PC-3 (cell line): ENCODE results near the gene R3HCC1L. TPM values are rescaled to one million over a fixed set of nuclear protein-coding genes. Genes with fewer than 3 reads are reported as not detected.

Experiments used
- ATAC-seq: fragments of 200-7000 bp; cut with Tn5 transposase; 2 replicates; pipeline ENCODE4 v1.9.1; 2020; ENCODE audit warnings: mild to moderate bottlenecking, moderate library complexity
- BruUV-seq: library from RNA; stranded (reverse); fragments of 400-500 nt; replicated peaks from 2 replicates; lab custom pipeline; 2021; lab: Mats Ljungman, UMichigan
- CTCF ChIA-PET: fragments of 300-600 bp; sonication (Branson Sonifier 250); formaldehyde crosslinking; loops from one replicate; lab custom pipeline; 2022; ENCODE audit warnings: antibody characterized with exemption; lab: Charles Lee
- POLR2A ChIA-PET: fragments of 300-600 bp; sonication (Branson Sonifier 250); formaldehyde crosslinking; loops from one replicate; lab custom pipeline; 2022; ENCODE audit warnings: antibody characterized with exemption; ENCODE audit not compliant: unreplicated experiment; lab: Charles Lee
- DNase-seq: peaks from one replicate; pipeline ENCODE4 v3.0.0-alpha.2; 2015
- H2AFZ ChIP-seq: fragments of 300-600 bp; sonication (generic); 2 replicates; pipeline ENCODE4 v1.6.0; 2016; ENCODE audit warnings: antibody characterized with exemption, low read length
- H3F3A ChIP-seq: fragments of 300-600 bp; sonication (generic); one replicate; pipeline ENCODE4 v1.6.0; 2017; ENCODE audit warnings: antibody characterized with exemption, low read length, control low read depth, mild to moderate bottlenecking; ENCODE audit not compliant: unreplicated experiment
- H3K27ac ChIP-seq: fragments of 300-600 bp; sonication (generic); 2 replicates; pipeline ENCODE4 v1.5.1; 2016; ENCODE audit warnings: mild to moderate bottlenecking, low read length
- H3K27me3 ChIP-seq: fragments of 300-600 bp; sonication (generic); 2 replicates; pipeline ENCODE4 v1.6.1; 2016; ENCODE audit warnings: low read length, mixed read lengths
- H3K36me3 ChIP-seq: fragments of 300-600 bp; sonication (generic); 2 replicates; pipeline ENCODE4 v1.6.1; 2016; ENCODE audit warnings: low read depth, mixed run types, low read length, mixed read lengths
- H3K4me1 ChIP-seq: fragments of 300-600 bp; sonication (generic); 2 replicates; pipeline ENCODE4 v1.5.1; 2016; ENCODE audit warnings: low read length; ENCODE audit not compliant: insufficient read depth
- H3K4me2 ChIP-seq: fragments of 300-600 bp; sonication (generic); 2 replicates; pipeline ENCODE4 v1.6.0; 2016; ENCODE audit warnings: low read length
- H3K4me3 ChIP-seq: fragments of 300-600 bp; sonication (generic); 2 replicates; pipeline ENCODE4 v1.5.1; 2016; ENCODE audit warnings: mild to moderate bottlenecking, low read length, mixed read lengths
- H3K79me2 ChIP-seq: fragments of 300-600 bp; sonication (generic); 2 replicates; pipeline ENCODE4 v1.6.1; 2017; ENCODE audit warnings: low read length, mixed read lengths
- H3K9ac ChIP-seq: fragments of 300-600 bp; sonication (generic); 2 replicates; pipeline ENCODE4 v1.6.0; 2016; ENCODE audit warnings: mild to moderate bottlenecking, low read length
- H3K9me2 ChIP-seq: fragments of 300-600 bp; sonication (generic); replicated peaks from 2 replicates; pipeline ENCODE4 v1.6.1; 2016; ENCODE audit warnings: mixed run types, low read length, mixed read lengths
- H3K9me3 ChIP-seq: fragments of 300-600 bp; sonication (generic); 2 replicates; pipeline ENCODE4 v1.6.1; 2016; ENCODE audit warnings: low read length, mixed read lengths
- H4K20me1 ChIP-seq: fragments of 300-600 bp; sonication (generic); 2 replicates; pipeline ENCODE4 v1.6.1; 2016; ENCODE audit warnings: low read length, mixed read lengths
- EZH2 ChIP-seq: fragments of 300-600 bp; sonication (generic); IDR thresholded peaks from one replicate; pipeline ENCODE4 v1.6.1; 2017; ENCODE audit warnings: antibody characterized with exemption, mild to moderate bottlenecking, low read length; ENCODE audit not compliant: unreplicated experiment
- EZH2phosphoT487 ChIP-seq: fragments of 300-600 bp; sonication (generic); IDR thresholded peaks from 2 replicates; pipeline ENCODE4 v1.6.1; 2018; ENCODE audit warnings: mild to moderate bottlenecking, antibody characterized with exemption, low read length, borderline replicate concordance
- intact Hi-C: fragments of 100-400 bp; cut with micrococcal nuclease; formaldehyde crosslinking; loops from 2 replicates; pipeline ENCODE4 v1.9.0; 2023
- total RNA-seq: library from RNA; depleted of rRNA; stranded (reverse); fragments of >200 nt; gene quantifications from 2 replicates; pipeline ENCODE4 v1.2.3, GENCODE V29; 2014
- TF ChIP-seq, protein P1 (sequence below): fragments of 300-600 bp; sonication (generic); conservative IDR thresholded peaks from 2 replicates; pipeline ENCODE4 v1.5.1; 2017; ENCODE audit warnings: antibody characterized with exemption, low read depth, mild to moderate bottlenecking, low read length

The R3HCC1L gene
- total RNA-seq, 1 experiment from 2014 or later: 15.3 TPM

DNA sequence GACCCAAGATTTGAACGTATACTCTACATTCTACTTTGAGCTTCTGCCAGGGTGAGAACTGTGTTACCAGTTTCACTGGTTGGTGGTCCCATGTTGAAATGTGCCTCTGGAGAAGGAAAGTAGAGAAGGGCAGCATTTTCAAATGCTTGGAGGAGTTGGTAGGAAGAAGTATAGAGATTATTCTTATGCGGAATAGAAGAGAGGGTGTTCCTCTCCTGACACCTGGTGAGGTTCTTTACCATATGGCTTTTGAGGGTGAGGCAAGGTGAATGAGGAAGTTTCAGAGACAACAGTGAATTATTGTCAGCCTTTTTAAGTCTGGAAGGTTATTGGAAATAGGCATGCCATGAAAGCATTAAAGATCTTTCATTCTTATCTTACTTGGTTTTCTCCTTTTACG lies 34.3 kb downstream of the R3HCC1L start:
- Histone ChIP-seq H3F3A (no peaks in the 10 kb centered on the region), H2AFZ (no peak overlapping the region), H3K4me1 (no peaks in the 10 kb centered on the region), H3K9ac (no peak overlapping the region), H4K20me1 (no peaks in the 10 kb centered on the region), H3K4me3 (no peak overlapping the region), H3K27ac (no peak overlapping the region), H3K4me2 (no peak overlapping the region), H3K9me3 (no peaks in the 10 kb centered on the region), H3K27me3 (no peaks in the 10 kb centered on the region), H3K79me2 (no peaks in the 10 kb centered on the region), H3K36me3 (peaks cover 3% of the 10 kb centered on the region; the same call in 1 of the 2 replicates), H3K9me2 (no peaks in the 10 kb centered on the region)
- no peak for DNase-seq
- POLR2A ChIA-PET: interaction anchor here (0.6 kb wide), 1 partner anchor 150 kb away, joined by 3 read pairs; no protein-coding TSS in a partner anchor
- BruUV-seq: no TSS peak
- no peak for ATAC-seq
- CTCF ChIA-PET: no interaction called here
- intact Hi-C loops: loop anchor here (5.0 kb wide), 1 partner anchor 139 kb away; no protein-coding TSS in a partner anchor
- TF ChIP-seq, protein P1, sequence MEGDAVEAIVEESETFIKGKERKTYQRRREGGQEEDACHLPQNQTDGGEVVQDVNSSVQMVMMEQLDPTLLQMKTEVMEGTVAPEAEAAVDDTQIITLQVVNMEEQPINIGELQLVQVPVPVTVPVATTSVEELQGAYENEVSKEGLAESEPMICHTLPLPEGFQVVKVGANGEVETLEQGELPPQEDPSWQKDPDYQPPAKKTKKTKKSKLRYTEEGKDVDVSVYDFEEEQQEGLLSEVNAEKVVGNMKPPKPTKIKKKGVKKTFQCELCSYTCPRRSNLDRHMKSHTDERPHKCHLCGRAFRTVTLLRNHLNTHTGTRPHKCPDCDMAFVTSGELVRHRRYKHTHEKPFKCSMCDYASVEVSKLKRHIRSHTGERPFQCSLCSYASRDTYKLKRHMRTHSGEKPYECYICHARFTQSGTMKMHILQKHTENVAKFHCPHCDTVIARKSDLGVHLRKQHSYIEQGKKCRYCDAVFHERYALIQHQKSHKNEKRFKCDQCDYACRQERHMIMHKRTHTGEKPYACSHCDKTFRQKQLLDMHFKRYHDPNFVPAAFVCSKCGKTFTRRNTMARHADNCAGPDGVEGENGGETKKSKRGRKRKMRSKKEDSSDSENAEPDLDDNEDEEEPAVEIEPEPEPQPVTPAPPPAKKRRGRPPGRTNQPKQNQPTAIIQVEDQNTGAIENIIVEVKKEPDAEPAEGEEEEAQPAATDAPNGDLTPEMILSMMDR: no peak
- TF ChIP-seq EZH2 (no peak), EZH2phosphoT487 (no peak)

DNA sequence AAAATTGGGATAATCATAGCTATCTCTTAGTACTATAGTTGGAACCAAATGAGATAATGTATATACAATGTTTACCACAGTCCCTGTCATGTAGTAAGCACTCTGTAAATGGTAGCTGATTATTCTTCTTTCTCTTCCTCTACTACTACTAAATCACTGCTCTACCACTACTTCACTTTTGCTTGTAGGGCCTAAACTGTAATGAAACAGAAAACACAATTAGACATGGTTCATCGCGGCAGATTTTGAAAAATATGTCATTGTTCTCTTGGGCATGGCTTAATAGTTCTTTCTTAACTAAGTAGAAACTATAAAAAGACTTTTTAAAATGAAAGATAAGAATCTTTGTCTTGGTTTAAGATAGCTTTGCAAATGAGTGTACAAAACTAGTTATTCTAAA lies 34.9 kb downstream of the R3HCC1L start:
- H3K79me2 ChIP-seq: no peaks in the 10 kb centered on the region
- no peaks in the 10 kb centered on the region for H3K4me1 ChIP-seq
- H3K27me3 ChIP-seq: no peaks in the 10 kb centered on the region
- BruUV-seq: no TSS peak
- H3K4me3 ChIP-seq: no peak overlapping the region
- H3K36me3 ChIP-seq: no peaks in the 10 kb centered on the region; the same call in 1 of the 2 replicates
- no peak overlapping the region for H3K4me2 ChIP-seq
- H4K20me1 ChIP-seq: no peaks in the 10 kb centered on the region
- ATAC-seq: peak; percentile 47
- ChIA-PET POLR2A (interaction anchor here (0.6 kb wide), 1 partner anchor 150 kb away, joined by 3 read pairs; no protein-coding TSS in a partner anchor), CTCF (interaction anchor here (0.6 kb wide), 2 partner anchors 26 to 149 kb away, joined by 7 to 11 read pairs; no protein-coding TSS in a partner anchor)
- no peak overlapping the region for H3K27ac ChIP-seq
- H3K9me2 ChIP-seq: no peaks in the 10 kb centered on the region
- DNase-seq: no peak
- no peaks in the 10 kb centered on the region for H3K9me3 ChIP-seq
- H2AFZ ChIP-seq: no peak overlapping the region
- H3F3A ChIP-seq: no peaks in the 10 kb centered on the region
- H3K9ac ChIP-seq: no peak overlapping the region
- TF ChIP-seq EZH2 (no peak), EZH2phosphoT487 (no peak)
- TF ChIP-seq, protein P1: no peak
- intact Hi-C loops: loop anchor here (5.0 kb wide), 1 partner anchor 138 kb away; no protein-coding TSS in a partner anchor
